GM10248 (cell line): Measurements from ENCODE around the gene DUOX1.

ENCODE experiments used
- CTCF ChIA-PET: fragments of 300-600 bp; sonication (Branson Sonifier 250); formaldehyde crosslinking; extraction: SDS; loops from one replicate; lab custom pipeline; 2021; ENCODE audit warnings: antibody characterized with exemption; lab: Yijun Ruan, JAX
- POLR2A ChIA-PET: fragments of 350-650 bp; sonication (Branson Sonifier 250); formaldehyde crosslinking; extraction: SDS; loops from one replicate; lab custom pipeline; 2020; ENCODE audit warnings: antibody characterized with exemption; lab: Yijun Ruan, JAX
- DNase-seq: peaks from one replicate; pipeline ENCODE4 v3.0.0; 2012; ENCODE audit errors: extremely low spot score
- TF ChIP-seq, protein P1 (sequence below): IDR thresholded peaks from 2 replicates; pipeline ENCODE4 v1.5.1; 2012; ENCODE audit warnings: mild to moderate bottlenecking, low read depth; ENCODE audit errors: extremely low read depth, missing control alignments, control extremely low read depth

Gene DUOX1

DNA sequence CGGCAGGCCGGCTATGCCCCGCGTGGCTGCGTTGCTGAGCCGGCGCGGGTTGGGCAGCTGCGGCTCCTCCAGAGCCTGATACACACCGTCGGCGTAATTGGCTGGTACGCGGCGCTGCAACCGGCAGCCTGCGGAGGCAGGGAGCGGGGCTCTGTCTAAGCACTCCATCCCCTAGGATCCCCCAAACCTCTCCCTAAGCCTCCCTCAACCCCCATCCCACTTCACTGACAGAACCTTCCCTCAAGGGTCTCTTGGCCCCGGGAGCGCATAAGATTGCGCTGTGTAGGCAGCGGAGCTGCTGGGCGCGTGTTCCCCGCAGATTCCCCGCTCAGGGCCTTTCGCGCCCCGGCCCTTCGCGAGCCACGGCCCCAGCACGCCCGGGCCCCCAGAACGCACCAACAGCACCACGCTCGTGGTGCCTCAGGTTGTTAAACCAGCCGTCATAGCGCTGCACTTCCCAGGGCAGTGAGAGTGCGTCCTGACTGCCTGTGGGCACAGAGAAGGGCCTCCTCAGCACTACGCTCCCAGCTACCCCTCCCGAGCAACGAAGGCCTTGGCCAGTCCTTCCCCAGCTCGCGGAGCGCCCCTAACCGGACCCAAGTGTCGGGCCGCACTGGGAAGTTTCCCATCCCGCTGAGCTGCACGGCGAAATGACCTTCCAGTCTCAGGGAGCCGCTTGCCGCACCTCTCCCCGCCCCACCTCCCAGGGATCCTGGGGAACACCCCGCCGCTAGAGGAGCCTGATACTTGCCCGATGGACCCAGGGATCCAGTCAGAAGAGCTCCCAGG, 17.0 kb upstream of the DUOX1 start:
- ChIA-PET CTCF (interaction anchor here (1.2 to 2.1 kb wide), 3 partner anchors 8 to 14 kb away, joined by 4 to 7 read pairs (median 5); no protein-coding TSS in a partner anchor), POLR2A (no interaction called here)
- no peak for DNase-seq

DNA sequence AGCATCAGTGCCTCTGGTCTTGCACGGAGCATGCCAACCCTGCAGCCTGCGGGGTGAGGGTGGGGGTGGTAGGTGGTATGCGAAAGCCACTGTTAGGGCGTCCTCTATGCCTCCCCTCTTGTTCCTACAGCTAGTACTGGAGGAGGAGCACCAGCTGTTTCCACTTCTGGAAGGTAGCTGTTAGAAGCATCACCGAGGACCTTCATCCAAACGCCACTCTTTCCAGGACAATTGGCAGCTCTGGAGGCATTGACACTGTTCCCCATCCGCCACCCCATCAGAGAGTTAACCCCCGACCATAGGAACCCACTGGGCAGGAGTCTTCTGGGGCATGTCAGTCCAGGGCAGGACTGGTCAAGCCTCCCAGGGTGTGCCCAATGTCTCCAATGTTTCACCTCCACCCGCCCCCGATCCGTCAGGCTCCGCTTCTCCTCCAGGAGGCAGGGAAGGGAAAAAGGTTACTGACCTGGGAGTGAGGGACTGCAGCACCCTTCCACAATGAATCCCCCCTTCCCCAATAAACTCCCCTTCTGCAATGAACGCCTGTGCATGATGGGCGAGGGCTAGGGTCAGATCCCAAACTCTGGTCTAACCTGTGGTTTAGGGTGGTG, 16.3 kb upstream of the DUOX1 start:
- ChIA-PET CTCF (interaction anchor here (1.2 to 2.1 kb wide), 3 partner anchors 12 to 260 kb away, joined by 3 to 7 read pairs (median 4); no protein-coding TSS in a partner anchor), POLR2A (no interaction called here)
- TF ChIP-seq, protein P1, sequence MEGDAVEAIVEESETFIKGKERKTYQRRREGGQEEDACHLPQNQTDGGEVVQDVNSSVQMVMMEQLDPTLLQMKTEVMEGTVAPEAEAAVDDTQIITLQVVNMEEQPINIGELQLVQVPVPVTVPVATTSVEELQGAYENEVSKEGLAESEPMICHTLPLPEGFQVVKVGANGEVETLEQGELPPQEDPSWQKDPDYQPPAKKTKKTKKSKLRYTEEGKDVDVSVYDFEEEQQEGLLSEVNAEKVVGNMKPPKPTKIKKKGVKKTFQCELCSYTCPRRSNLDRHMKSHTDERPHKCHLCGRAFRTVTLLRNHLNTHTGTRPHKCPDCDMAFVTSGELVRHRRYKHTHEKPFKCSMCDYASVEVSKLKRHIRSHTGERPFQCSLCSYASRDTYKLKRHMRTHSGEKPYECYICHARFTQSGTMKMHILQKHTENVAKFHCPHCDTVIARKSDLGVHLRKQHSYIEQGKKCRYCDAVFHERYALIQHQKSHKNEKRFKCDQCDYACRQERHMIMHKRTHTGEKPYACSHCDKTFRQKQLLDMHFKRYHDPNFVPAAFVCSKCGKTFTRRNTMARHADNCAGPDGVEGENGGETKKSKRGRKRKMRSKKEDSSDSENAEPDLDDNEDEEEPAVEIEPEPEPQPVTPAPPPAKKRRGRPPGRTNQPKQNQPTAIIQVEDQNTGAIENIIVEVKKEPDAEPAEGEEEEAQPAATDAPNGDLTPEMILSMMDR: no peak
- DNase-seq: no peak

More for the DNA sequence above, 17.0 kb upstream of the DUOX1 start:
- TF ChIP-seq, protein P1: no peak

DNA sequence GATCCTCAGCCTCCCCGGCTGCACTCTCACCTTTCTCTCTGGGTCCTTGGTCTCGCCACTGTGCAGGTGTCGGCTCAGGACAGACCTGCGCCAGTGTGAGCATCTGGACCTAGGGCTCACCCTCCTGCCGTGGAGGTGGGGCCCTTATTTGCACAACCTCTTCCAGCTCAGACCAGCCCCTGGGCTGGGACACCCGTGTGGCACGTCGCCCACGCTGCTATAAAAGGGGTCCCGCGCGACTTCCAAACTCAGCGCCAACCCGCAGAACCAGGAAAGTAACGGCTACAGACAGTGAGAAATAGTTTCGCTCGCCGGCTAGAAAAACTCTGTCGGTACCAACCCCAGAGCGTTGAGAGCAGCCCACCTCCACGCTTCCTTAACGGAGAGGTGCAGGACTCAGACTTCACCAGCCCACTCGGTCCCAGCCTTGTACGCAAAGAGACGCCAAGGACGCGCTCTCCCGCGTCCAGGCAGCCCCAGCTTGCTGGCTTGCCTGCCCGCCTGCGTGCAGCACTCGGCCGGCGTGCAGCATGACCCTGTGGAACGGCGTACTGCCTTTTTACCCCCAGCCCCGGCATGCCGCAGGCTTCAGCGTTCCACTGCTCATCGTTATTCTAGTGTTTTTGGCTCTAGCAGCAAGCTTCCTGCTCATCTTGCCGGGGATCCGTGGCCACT, 15.6 kb upstream of the DUOX1 start, which contains the start of the genes DUOX2 and DUOXA2:
TSS of gene DUOX2 (minus strand) at position 97 of the 675 bp plus-strand sequence. CDS start 761 bp downstream, outside the sequence.
TSS of gene DUOXA2 (plus strand) at position 251 of the 675 bp plus-strand sequence. CDS start at position 531, 280 bp downstream.
- CTCF ChIA-PET: interaction anchor here (1.1 to 3.1 kb wide), 4 partner anchors 8 to 261 kb away, joined by 3 to 9 read pairs (median 4); no protein-coding TSS in a partner anchor
- DNase-seq: no peak
- POLR2A ChIA-PET: no interaction called here
- TF ChIP-seq, protein P1: no peak

DNA sequence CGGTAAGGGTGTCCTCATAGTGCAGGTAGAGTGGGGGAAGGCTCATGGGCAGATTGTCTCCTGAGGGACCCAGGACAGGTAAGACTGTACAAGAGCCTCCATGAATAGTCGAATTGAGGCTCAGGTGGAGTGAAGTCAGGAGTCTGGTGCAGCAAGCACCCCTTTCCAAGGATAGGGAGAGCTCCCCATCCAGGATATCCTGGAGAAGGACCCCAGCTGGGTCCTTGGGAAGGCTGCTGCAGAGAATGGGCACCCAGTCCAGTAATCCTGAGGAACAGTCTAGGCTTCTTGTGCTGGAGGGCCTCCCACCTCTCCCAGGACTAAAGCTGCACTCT, 15.1 kb upstream of the DUOX1 start:
- no peak for DNase-seq
- TF ChIP-seq, protein P1: no peak
- ChIA-PET CTCF (interaction anchor here (1.1 to 3.1 kb wide), 3 partner anchors 9 to 19 kb away, joined by 3 to 9 read pairs (median 5); no protein-coding TSS in a partner anchor), POLR2A (no interaction called here)

DNA sequence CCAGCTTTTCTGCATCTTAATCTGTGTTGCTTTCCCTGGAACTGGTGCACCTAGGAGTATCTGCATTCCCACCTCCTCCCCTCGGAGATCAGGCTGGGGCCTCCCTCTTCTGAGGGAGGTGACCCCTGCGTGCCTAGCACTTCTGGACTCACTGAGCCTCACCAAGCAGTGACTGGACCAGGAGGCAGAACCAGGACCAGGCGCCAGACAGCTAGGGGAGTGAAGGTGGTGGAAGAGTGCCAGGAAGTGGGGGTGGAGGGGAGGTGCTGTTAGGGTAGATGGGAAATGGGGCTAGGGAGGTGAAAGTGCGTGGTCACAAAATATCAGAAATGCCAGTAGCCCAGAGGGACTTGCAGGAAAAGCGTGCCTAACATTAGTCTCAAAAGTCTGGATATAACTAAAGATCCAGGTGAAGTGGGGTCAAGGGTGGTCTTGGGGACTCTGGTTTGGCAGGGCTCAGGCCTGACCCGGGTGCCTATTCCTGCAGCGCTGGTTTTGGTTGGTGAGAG, 14.4 kb upstream of the DUOX1 start:
- POLR2A ChIA-PET: no interaction called here
- TF ChIP-seq, protein P1: no peak
- CTCF ChIA-PET: interaction anchor here (1.1 to 3.1 kb wide), 4 partner anchors 9 to 20 kb away, joined by 3 to 9 read pairs (median 4); no protein-coding TSS in a partner anchor

More for the DNA sequence above, 14.4 kb upstream of the DUOX1 start:
- no peak for DNase-seq
